GM12864 (cell line): ENCODE measurements around the gene GAK.
"Not testable (repeated sequence)": the region's sequence is repeated elsewhere in the genome, so short reads cannot be mapped to it uniquely, and the experiment has no call there.

ENCODE experiments used
- DNase-seq: peaks from one replicate; pipeline ENCODE4 v3.0.0-alpha.2; 2011; ENCODE audit warnings: low read depth
- H3K4me3 ChIP-seq: 2 replicates; pipeline ENCODE4 v1.5.1; 2011; ENCODE audit warnings: mild to moderate bottlenecking, low read depth, low read length, control low read depth
- TF ChIP-seq, protein P1 (sequence below): IDR thresholded peaks from 2 replicates; pipeline ENCODE4 v1.5.1; 2011; ENCODE audit warnings: low read depth, mild to moderate bottlenecking, moderate library complexity, low read length, control low read depth, inconsistent platforms; ENCODE audit errors: missing control alignments

Gene GAK

DNA sequence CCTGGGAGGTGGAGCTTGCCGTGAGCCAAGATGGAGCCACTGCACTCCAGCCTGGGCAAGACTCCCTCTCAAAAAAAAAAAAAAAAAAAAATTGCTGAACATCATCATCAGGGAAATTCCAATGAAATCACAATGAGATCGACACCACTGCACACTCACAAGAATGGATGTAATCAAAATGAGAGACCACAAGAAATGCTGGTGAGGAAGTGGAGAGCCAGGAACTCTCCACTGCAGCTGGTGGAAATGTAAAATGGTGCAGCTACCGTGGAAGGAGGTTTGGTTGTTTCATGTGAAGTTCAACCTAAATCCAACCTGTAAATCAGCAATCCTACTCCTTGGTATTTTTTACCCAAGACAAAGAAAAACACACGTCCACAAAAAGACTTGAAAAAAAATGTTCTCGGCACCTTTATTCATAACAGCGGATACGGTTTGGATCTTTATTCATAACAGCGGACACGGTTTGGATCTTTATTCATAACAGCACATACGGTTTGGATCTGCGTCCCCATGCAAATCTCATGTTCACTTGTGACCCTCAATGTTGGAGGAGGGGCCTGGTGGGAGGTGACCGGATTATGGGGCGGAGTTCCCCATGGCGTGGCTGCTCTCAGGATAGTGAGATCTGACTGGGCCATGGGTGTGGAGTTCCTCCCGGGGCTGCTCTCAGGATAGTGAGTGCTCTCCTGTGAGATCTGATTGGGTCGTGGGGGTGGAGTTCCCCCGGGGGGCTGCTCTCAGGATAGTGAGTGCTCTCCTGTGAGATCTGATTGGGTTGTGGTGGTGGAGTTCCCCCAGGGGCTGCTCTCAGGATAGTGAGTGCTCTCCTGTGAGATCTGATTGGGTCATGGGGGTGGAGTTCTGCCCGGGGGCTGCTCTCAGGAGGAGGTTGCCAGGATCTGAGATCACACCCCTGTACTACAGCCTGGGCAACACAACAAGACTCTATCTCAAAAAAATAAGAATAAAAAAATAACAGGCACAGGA is 7.7 kb downstream of the GAK start:
- TF ChIP-seq, protein P1, sequence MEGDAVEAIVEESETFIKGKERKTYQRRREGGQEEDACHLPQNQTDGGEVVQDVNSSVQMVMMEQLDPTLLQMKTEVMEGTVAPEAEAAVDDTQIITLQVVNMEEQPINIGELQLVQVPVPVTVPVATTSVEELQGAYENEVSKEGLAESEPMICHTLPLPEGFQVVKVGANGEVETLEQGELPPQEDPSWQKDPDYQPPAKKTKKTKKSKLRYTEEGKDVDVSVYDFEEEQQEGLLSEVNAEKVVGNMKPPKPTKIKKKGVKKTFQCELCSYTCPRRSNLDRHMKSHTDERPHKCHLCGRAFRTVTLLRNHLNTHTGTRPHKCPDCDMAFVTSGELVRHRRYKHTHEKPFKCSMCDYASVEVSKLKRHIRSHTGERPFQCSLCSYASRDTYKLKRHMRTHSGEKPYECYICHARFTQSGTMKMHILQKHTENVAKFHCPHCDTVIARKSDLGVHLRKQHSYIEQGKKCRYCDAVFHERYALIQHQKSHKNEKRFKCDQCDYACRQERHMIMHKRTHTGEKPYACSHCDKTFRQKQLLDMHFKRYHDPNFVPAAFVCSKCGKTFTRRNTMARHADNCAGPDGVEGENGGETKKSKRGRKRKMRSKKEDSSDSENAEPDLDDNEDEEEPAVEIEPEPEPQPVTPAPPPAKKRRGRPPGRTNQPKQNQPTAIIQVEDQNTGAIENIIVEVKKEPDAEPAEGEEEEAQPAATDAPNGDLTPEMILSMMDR, result no peak

GRCh38 chr4:921830-922331 is 10.2 kb downstream of the GAK start:
- TF ChIP-seq, protein P1, result no peak
- H3K4me3 ChIP-seq, result peak overlapping the region; percentile 5; the same call in 1 of the 2 replicates
- peak; percentile 87 for DNase-seq

More for the DNA sequence above, 7.7 kb downstream of the GAK start:
- no peak overlapping the region for H3K4me3 ChIP-seq
- peak; percentile 57 for DNase-seq

DNA sequence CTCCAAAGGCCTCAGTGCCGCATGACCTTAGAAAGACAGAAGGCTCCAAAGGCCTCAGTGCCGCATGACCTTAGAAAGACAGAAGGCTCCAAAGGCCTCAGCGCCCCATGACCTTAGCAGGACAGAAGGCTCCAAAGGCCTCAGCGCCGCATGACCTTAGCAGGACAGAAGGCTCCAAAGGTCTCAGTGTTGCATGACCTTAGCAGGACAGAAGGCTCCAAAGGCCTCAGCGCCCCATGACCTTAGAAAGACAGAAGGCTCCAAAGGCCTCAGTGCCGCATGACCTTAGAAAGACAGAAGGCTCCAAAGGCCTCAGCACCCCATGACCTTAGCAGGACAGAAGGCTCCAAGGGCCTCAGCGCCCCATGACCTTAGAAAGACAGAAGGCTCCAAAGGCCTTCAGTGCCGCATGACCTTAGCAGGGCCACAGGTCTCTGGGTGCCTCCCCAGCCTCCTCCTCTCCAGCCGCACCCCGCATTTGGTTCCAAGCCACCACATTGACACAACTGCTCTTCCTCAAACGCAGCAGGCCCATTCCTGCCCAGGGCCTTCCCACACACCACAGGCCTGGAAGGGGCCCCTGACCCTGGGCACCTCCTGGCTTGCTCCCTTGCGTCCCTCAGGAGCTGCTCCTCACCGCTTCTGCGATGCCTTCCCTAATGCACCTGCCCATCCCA is 13.0 kb downstream of the GAK start:
- H3K4me3 ChIP-seq, DNase-seq: not testable (repeated sequence)

- DNase-seq, H3K4me3 ChIP-seq: not testable (repeated sequence)
Observed at GRCh38 chr4:918591-918990, 13.5 kb downstream of the GAK start.

DNA sequence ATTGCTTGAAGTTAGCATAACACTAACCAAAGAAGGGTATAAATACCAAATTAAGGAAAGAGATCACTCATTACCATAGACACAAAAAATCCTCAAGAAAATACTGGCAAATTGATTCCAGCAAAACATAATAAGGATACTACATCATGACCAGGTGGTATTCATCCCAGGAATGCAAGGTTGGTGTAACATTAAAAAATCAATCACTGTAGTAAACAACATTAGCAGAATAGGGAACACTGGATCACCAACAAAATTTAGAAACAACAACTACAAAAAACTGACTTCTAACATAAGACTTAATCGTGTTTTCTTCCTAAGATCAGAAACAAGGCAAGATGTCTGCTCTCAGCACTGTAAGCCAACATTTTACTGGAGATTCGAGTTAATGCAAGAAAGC is 14.1 kb downstream of the GAK start:
- no peak for DNase-seq
- no peak overlapping the region for H3K4me3 ChIP-seq
- TF ChIP-seq, protein P1, result no peak

- TF ChIP-seq, protein P1, result no peak
- no peak overlapping the region for H3K4me3 ChIP-seq
- no peak for DNase-seq
Observed at GRCh38 chr4:917466-917865, 14.7 kb downstream of the GAK start.

DNA sequence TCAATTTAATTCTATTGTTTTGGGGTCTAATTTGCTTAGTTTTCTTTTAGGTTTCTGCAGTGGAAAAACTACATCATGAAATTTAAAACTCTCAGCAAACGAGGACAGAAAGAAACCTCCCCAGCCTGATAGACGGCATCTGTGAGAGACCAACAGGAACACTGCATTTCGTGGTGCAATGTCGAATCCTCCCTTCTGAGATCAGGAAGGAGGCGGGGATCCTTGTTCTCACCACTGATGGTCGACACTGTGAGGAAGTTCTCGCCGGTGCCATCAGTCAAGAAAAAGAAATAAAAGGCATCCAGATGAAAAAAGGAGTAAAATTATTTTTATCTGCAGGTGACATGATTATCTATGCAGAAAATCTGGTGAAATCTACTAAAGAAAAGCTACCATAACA is 16.5 kb downstream of the GAK start:
- TF ChIP-seq, protein P1, result no peak
- DNase-seq, result no peak
- H3K4me3 ChIP-seq, result no peak overlapping the region
